ENCODE data around the gene PAPPA.

PAPPA gene, protein sequence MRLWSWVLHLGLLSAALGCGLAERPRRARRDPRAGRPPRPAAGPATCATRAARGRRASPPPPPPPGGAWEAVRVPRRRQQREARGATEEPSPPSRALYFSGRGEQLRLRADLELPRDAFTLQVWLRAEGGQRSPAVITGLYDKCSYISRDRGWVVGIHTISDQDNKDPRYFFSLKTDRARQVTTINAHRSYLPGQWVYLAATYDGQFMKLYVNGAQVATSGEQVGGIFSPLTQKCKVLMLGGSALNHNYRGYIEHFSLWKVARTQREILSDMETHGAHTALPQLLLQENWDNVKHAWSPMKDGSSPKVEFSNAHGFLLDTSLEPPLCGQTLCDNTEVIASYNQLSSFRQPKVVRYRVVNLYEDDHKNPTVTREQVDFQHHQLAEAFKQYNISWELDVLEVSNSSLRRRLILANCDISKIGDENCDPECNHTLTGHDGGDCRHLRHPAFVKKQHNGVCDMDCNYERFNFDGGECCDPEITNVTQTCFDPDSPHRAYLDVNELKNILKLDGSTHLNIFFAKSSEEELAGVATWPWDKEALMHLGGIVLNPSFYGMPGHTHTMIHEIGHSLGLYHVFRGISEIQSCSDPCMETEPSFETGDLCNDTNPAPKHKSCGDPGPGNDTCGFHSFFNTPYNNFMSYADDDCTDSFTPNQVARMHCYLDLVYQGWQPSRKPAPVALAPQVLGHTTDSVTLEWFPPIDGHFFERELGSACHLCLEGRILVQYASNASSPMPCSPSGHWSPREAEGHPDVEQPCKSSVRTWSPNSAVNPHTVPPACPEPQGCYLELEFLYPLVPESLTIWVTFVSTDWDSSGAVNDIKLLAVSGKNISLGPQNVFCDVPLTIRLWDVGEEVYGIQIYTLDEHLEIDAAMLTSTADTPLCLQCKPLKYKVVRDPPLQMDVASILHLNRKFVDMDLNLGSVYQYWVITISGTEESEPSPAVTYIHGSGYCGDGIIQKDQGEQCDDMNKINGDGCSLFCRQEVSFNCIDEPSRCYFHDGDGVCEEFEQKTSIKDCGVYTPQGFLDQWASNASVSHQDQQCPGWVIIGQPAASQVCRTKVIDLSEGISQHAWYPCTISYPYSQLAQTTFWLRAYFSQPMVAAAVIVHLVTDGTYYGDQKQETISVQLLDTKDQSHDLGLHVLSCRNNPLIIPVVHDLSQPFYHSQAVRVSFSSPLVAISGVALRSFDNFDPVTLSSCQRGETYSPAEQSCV (N-terminal part only)

DNA sequence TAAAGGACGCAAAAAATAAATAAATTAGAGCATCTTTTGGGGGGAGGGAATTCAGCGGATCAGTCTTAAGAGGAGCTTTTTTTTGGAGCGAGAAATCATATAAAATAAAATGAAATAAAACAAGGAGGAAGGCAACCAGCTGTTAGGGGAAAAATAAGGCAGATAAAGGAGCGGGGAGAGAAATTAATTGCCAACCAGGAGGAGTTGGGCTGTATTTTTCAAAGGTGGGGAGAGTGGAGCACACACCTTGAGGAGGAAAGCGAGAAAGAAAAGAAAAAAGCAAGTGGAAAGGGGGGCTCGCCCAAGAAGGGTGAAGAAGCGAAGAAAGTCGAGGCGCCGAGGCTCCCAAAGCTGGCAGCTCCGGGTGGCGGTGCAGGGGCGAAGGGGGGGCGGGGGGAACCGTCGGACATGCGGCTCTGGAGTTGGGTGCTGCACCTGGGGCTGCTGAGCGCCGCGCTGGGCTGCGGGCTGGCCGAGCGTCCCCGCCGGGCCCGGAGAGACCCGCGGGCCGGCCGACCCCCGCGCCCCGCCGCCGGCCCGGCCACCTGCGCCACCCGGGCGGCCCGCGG is at the start of gene PAPPA:
Gene PAPPA, plus strand, starts transcription at position 27 of the 569 bp plus-strand sequence. Its CDS starts 382 bp downstream, at position 409.
- DNase-seq = no peak

DNA sequence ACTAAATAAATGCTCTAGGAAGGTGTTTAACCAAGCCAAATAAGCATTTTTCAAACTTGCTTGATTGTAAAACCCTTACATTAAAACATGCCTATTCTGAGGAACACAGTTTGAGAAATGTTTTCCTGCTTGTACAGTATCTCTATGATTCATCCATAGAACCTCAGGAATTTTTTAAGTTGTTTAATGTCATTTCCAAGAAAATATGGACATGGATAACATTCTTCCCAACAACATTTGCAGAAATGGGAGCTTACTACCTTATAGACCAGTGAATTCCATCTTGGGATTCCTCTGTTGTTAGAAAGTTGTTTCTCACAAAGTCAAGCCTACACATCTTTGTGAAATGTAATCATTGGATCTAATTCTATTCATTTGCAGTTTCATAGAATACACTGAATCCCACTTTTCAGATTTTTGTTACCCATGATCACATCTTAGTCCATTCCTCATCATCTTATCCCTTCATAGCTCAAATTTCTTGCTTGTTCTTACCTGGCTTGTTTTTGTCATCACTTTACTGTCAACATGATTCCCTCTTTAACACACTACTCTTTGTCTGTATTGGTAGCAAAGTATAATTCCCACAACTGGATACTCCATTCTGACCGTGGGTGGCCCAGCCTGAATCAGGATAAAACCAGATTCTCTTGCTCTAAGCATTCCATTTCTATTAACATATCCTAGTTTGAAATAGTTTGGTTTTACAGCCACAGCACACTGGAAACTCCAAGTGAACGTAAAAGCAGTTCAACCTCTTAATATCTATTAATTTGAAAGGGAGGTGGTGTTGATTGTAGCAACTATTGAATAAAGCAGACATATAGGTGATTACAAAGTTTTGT is 49.4 kb upstream of the PAPPA start:
- no peak for DNase-seq

- DNase-seq = no peak
Measured at GRCh38 chr9:116112236-116112635, 41.4 kb upstream of the PAPPA start.

GRCh38 chr9:116115761-116116353 is 37.7 kb upstream of the PAPPA start:
- no peak for DNase-seq

- DNase-seq = no peak
Measured at GRCh38 chr9:116116393-116116792, 37.2 kb upstream of the PAPPA start.

DNA sequence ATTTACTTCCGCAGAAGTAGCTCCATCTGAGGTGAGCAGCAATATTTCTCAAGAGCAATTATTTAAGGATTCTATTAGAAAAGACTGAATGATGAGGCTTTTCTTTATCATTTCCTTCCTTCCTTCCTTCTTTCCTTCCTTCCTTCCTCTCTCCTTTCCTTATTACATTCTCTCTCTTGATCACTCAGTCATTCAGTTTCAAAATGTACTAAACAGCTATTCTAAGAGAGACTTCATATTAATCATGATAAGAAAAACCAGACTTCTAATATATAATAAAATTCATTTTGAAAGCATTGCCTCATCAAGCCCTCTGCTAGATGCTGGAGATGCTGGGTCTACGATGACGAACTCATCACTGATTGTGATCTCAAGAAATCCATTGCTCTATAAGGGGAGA is 30.4 kb upstream of the PAPPA start:
- DNase-seq = no peak

DNA sequence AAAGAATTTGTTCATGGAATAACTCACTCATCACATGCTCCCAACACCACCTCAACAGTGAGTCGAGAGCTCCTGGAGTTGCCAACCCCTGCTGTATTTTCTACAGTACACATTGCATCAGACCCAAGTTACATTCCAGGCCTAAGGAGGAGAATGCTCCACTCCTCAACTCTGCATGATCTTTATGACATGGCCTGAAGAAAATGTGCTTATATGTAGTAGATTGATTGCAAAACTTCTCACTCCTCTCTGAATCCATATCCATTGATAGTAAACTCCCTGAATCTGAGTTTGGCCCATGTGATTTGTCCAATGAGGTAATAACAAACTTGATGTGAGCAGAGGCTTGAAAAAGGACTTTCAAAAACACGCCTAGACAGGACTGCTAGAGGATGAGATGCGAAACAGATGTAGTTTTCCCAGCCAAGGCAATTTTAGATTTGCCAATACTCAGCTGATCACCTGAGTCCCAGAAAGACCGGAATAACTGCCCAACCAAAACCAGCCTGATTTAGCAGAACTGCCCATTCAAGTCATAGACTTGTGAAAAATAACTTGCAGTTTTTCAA is 29.0 kb upstream of the PAPPA start:
- no peak for DNase-seq

DNA sequence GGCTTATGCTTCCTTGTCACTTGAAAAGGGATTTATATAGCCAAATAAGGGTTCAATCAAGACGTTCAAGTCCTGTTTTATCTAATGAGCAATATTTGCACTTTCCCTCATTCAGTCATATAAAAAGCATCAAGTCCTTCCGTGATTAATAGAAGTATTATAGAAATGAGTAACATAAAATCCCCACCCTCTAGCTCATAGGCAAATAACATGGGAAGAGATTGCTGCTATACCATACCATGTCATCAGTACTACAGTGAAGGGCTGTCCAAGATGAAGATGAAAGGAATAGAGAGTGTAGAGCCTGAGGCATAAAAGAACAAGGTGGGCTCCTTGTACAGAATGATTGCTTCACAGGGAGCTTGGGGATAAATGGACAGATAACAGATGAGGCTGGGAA is 20.4 kb upstream of the PAPPA start:
- DNase-seq = no peak

DNA sequence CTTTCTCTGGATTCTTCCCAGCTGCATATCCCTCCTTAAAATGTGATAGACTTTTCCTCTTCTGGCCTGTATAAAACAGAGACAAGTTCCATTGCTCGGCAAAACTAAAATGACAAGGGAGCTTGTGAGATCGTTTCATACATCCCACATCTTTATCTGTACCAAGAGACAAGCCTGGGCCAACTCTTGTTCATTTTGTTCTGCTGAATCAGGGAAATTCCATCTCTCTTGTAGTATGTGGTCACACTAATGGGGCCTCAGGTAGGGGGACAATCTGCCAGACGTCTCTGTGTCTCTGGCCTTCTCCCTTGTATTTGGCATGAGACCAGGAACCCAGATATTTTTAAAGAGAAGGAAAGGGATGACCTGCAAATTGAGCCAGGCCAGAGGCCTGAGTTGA is 18.6 kb upstream of the PAPPA start:
- DNase-seq = no peak

- no peak for DNase-seq
Measured at GRCh38 chr9:116137010-116137409, 16.6 kb upstream of the PAPPA start.

- no peak for DNase-seq
Measured at GRCh38 chr9:116137581-116137980, 16.0 kb upstream of the PAPPA start.

GRCh38 chr9:116141864-116142561 is 11.6 kb upstream of the PAPPA start:
- no peak for DNase-seq

DNA sequence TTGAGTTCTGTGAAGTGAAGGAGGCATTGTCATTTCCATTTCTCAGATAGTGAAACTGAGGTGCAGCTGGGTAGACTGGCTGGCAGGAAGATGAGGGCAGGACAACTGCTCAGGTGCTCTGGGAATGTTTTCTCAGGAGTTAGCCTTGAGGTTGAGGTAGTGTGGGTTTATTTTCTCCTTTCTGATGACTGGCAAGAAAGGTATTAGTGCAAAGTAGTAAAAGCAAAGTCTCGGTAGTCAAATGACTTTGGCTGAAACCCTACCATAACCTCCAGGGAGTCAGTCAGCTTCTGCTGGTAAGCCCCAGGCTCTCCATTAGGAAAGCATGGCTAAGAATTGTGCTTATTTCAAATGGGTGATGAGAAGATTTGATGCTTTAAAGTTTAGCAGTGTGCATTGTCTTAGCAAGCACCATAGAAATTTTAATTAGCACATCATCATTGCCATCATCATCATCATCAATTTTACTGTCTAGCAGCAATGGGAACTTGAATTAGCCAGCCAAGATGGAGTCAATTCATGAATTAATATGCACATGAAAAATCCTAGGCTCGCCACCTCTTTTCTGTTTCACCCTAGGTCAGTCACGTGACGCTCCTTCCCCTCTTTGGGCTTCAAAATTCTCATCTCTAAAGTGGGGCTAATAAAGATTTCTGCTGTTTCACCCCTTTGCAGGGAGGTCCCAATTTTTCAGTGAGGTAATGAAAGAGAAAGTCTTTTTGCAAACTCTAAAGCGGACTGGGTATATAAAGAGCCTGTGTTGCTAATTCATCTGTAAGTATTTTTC is 10.7 kb upstream of the PAPPA start:
- DNase-seq = no peak

DNA sequence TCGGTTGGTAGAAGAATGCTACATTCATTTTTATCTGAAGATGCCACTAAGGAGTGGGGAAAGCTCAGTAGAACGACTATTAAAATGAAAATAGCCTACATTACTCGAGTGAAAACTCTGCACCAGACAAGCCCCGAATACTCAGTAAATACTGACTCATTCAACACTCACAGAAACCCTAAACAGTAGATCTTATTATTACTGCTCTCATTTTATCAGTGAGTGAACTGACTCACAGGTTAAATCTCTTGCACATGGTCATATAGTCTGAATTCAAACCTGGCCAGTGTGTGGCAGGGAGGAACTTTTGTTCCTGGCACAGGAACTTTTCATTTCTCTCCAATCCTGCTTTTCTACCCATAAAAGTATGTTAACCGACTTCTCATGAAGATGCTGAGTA is 9.6 kb upstream of the PAPPA start:
- DNase-seq = no peak

DNA sequence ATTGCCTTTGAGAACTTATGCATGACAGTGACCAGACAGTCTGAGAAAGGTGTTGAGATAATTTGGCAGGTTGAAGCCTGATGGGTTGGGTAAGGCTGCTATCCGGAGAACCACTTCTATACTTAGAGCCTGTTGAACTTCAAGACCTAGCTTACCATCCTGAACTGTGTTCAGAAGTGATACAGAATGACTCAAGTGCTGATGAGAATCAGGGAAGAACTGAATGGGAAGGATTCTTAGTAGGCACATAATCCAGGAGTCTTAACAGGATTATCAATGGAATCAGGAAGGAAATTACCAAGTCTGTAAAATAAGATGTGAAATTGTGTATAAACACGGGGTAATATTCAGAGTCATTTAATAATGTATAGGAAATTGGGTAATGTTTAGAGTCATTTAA is 9.0 kb upstream of the PAPPA start:
- DNase-seq = no peak

DNA sequence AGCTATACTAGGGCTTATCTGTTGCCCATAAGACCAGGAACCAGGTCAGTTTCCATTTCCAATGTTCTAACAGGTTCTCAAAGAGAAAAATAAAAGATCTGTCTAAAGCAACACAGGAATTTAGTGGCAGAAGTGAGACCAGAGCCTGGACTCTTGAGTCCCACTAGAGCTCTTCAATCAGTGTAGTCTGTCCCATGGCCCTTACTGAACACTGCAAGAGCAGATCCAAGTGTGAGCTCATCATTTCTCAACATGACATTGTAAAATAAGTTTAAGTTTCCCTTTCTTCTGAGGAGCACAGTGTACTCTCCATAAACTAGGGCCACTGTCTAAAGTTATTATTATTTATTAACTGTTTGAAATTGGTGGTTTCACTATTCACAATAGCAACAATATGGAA is 8.6 kb upstream of the PAPPA start:
- DNase-seq = no peak

GRCh38 chr9:116147821-116148220 is 5.8 kb upstream of the PAPPA start:
- DNase-seq = no peak

DNA sequence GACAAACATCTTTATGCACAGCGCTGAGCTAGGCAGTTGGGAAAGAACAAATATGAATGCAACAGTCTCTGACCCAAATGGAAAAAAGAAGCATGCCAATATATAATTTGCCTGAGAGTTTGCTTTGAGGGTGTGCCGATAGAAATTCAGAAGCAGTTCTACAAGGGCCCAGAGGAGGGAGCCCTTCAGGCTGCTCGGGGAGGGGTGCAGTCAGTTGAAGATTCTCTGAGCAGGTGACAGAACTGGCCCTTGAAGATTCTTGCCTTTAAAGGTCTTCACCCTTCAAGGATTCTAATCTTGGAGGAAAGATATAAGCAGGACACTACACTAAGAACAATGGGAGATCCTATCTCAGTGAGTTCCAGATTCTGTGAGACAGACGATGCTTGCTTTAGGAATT is 3.7 kb upstream of the PAPPA start:
- peak; percentile 22 for DNase-seq

DNA sequence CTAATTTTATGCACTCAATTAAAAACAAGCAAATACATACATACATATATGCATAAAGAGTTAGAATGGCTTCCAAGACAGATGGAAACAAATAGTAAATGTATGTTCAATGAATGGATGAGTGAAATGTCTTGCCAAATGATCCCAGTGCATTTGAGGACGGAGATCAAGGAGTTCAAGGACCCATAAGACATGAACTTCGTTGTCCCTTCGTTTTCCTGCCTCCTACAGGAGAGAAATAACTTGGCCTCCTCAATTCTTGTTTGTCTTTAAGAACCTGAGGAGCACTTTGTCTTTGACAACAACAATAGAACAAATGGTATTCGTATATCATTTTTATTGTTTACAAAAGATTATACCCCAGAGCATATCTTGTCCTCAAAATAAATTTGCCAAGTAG is 2.4 kb upstream of the PAPPA start:
- no peak for DNase-seq

DNA sequence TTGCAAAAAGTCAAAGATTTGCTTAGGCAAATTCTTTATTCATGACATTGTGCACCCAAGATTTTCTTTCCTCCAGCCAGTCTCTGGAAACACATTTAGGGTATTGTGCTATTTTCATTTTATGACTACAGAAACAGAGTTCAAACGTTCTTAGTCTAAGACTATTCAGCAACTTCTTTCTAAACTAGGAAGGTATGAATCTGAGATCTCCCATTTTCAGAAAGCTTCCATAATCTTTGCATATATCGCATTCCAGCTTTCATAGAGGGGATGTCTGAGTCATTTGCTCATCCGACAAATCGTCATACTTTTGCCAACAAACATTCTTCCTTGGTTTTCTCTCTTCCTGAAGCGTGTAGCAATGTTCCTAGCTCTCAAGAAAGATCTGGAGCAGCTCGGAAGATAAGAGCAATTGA is 1.6 kb upstream of the PAPPA start:
- DNase-seq = no peak

Measured in COR-L47 (cell line).